AG09309 (cell line): ENCODE results near the gene MPDZ.

Source experiments
- DNase-seq: peaks from one replicate; pipeline ENCODE4 v3.0.0-alpha.2; 2010; ENCODE audit warnings: low read depth
- H3K4me3 ChIP-seq: 2 replicates; pipeline ENCODE4 v1.5.1; 2011; ENCODE audit warnings: mild to moderate bottlenecking, low read depth, low read length, moderate library complexity; ENCODE audit not compliant: control insufficient read depth
- CTCF ChIP-seq: IDR thresholded peaks from 2 replicates; pipeline ENCODE4 v1.5.1; 2011; ENCODE audit warnings: mild to moderate bottlenecking, low read depth, low read length, inconsistent platforms; ENCODE audit not compliant: insufficient read depth, control insufficient read depth; ENCODE audit errors: missing control alignments

Gene MPDZ

GRCh38 chr9:13088720-13089427 is 190.6 kb downstream of the MPDZ start:
- no peak for DNase-seq
- TF ChIP-seq CTCF: peak; percentile 65
- H3K4me3 ChIP-seq: peak overlapping the region; percentile 15

DNA sequence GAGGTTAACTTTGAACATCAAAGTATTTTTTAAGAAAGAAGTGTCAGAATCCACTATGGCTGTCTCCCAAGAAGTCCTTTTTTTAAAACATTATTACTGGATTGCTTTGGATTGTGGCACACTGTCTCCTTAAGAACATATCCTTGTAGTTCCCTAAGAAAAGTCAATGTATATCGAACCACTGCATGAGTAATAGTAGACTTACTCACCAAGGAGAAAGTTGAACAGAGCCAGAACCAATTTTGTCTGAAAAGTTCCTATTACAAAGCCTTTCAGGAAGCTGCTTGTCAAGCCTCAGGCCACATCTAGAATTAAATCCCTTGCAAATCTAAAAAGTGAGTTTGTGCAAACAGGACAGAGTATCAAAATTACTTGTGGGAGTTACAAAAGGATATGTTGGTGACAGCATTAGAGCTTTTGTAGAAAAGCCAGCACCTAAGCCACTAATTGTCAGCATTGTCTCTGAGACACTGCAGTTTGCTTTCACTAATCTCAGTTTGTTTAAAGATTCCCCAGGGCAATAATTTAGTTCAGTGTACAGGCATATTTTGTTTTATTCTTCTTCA is 195.4 kb downstream of the MPDZ start:
- peak; percentile 3 for DNase-seq
- no peak for TF ChIP-seq CTCF
- H3K4me3 ChIP-seq: no peak overlapping the region

GRCh38 chr9:13083366-13083765 is 196.1 kb downstream of the MPDZ start:
- TF ChIP-seq CTCF: no peak
- no peak for DNase-seq
- no peak overlapping the region for H3K4me3 ChIP-seq

- no peak overlapping the region for H3K4me3 ChIP-seq
- TF ChIP-seq CTCF: no peak
- DNase-seq: no peak
These were observed 196.7 kb downstream of the MPDZ start for GRCh38 chr9:13082796-13083195.

DNA sequence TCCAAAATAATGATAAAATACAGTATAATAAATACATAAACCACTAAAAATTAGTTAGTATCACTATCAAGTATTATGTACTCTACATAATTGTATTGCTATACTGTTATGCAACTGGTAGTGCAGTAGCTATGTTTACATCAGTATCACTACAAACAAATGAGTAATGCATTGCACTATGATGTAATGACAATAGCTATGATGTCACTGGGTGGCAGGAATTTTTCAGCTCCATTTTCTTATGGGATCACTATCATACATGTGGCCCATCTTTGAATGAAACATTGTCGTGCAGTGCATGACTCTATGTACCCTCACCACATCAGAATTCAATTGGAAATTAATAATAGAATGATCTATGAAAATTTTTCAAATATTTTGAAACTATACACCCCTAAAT is 201.3 kb downstream of the MPDZ start:
- DNase-seq: no peak
- H3K4me3 ChIP-seq: no peak overlapping the region
- TF ChIP-seq CTCF: no peak

- no peak overlapping the region for H3K4me3 ChIP-seq
- TF ChIP-seq CTCF: no peak
- no peak for DNase-seq
These were observed 202.9 kb downstream of the MPDZ start for GRCh38 chr9:13076616-13077015.
